Stimulated activated CD4-positive, alpha-beta T cell treated with anti-CD3 and anti-CD28 coated beads, Interleukin-12 subunit alpha, Interleukin-12 subunit beta, amount 100 ng/mL, for 24 hours (primary cell): ENCODE data around the gene NRDE2.

Experiments
- DNase-seq, 2 experiments: peaks; one replicate each; pipeline ENCODE4 v3.0.0-alpha.2; 2020; ENCODE audit warnings: low read depth in 2 of 2

NRDE2 gene

DNA sequence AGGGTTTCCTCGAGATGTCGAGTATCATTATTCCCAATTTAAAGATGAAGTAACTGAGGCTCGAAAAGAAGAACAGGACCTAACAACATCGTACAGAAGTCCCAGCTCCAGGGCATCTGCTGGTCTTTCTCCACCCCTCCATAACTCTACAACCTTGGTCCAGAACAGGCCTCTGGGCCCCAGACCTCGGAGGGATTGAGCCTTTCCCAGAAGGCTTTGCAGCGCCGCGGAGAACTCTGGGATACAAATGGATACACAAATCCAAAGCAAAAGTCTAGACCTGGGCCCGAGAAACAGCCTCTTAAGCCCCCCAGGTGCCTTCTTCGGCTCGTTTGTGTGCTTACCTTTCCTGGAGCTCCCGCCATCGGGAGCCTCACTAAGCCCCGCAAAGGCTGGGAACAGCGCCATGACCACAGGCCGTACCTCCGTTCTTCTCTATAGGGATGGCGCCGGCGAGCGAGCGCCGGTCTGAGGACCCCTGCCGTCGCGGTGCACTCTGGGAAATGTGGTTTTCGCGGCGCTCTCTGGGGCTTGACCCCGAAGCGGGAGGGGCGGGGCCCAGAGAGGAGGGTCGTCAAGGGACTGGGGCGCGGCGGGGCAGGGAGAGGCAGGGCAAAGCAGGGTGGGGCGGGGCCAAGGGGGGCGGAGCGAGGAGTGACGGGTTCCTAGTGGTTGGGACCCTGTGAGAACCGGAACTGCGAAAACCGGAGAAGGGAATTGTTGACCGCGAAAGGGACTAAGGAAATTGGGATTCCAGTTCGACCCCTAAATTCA lies at the start of gene NRDE2:
TSS of gene NRDE2 (minus strand) at position 445 of the 774 bp plus-strand sequence. CDS start at position 408, 37 bp downstream.
- DNase-seq, result peak; percentile 93 to 99

- DNase-seq, result no peak
Measured at GRCh38 chr14:90381011-90381786, 49.5 kb upstream of the NRDE2 start.

GRCh38 chr14:90379106-90379505 lies 47.4 kb upstream of the NRDE2 start:
- DNase-seq, result no peak

GRCh38 chr14:90378249-90378648 lies 46.5 kb upstream of the NRDE2 start:
- no peak for DNase-seq

DNA sequence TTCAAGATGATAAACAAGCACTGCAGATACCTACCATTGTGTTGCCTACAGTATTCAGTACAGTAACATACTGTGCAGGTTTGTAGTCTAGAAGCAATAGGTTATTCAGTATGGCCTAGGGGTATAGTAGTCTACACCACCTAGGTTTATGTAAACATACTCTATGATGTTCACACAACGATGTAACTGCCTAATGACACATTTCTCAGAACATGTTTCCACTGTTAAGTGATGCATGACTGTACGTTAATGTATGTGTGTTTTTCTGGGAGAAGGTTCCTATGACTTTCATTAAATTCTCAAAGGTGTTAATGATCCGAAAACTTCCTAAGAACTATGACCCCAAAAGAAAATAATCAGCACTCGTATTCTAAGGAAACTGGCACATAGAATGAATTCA lies 44.2 kb upstream of the NRDE2 start:
- no peak for DNase-seq

GRCh38 chr14:90374813-90375212 lies 43.1 kb upstream of the NRDE2 start:
- DNase-seq, result no peak

GRCh38 chr14:90373887-90374286 lies 42.1 kb upstream of the NRDE2 start:
- no peak for DNase-seq

GRCh38 chr14:90368946-90369721 lies 37.4 kb upstream of the NRDE2 start:
- DNase-seq, result no peak

GRCh38 chr14:90362558-90362896 lies 30.8 kb upstream of the NRDE2 start:
- DNase-seq, result no peak

- no peak for DNase-seq
Measured at GRCh38 chr14:90361865-90362557, 30.3 kb upstream of the NRDE2 start.

DNA sequence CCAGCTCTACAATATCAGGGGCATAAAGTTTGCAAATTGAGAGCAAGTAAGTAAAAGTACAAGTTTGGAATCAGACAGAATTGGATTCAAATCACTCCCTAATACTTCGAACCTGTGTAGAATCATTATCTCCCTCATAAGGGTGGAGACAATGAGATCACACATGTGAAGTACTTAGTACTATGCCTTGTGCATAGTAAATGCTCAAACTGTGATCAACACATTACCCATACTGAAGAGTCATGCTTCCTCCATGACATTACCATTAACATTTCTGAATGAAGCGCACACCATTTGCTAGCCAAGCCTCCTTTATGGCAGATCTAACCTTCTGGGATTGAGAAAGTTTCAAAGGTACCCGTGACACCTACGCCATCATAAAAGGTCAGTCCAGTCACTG lies 26.6 kb upstream of the NRDE2 start:
- DNase-seq, result no peak

DNA sequence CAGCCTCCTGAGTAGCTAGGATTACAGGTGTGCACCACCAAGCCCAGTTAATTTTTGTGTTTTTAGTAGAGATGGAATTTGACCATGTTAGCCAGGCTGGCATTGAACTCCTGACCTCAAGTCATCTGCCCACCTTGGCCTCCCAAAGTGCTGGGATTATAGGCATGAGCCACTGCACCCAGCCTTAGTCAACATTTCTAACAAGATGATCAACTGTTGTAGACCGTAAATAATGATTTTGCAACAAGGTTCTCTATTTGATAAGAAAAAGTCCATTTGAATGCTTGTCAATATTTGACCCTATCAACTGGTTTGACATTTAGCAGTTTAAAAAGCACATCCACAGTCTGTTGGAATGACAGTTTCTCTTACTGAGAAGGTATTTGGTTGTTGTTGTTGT lies 25.2 kb upstream of the NRDE2 start:
- no peak for DNase-seq

DNA sequence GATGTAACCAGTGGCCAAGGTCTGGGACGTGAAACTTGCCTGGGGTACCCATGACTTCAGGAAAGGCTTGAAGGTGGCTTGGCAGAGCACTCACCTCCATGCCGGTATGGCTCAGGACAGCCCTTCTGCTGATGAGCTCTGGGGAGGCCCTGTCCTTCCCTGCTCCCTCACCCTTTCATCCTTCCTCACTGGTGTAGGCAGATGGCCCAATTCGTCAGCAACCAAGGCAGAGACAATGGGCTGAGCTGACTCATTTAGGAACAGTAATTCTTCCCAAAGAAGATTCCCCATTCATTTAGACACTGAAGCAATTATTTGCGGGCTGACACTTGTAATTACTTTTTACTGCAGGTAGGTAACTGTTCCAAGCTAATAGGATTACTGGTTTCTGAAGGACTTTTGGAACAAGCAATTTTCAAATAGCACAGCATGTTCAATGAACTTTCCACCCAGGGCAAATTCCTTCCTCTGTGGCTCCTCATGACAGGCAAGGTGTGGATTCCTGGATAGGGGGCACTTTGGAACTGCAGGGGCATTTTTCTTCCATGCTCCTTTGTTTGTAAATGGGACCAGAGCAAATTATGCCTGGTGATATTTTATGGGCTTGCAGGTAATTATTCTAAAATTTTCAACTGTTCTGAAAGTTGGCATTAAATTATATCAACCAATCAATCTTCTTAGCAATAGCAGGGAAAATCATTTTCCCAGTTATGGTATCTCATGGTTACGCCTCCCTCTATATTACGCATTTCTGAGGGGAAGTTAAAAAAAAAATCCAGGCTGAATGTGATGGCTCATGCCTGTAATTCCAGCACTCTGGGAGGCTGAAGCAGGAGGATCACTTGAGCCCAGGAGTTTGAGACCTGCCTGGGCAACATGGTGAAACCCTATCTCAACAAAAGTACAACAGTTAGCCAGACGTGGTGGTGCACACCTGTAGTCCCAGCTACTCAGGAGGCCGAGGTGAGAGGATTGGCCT lies 24.1 kb upstream of the NRDE2 start:
- DNase-seq, result no peak

DNA sequence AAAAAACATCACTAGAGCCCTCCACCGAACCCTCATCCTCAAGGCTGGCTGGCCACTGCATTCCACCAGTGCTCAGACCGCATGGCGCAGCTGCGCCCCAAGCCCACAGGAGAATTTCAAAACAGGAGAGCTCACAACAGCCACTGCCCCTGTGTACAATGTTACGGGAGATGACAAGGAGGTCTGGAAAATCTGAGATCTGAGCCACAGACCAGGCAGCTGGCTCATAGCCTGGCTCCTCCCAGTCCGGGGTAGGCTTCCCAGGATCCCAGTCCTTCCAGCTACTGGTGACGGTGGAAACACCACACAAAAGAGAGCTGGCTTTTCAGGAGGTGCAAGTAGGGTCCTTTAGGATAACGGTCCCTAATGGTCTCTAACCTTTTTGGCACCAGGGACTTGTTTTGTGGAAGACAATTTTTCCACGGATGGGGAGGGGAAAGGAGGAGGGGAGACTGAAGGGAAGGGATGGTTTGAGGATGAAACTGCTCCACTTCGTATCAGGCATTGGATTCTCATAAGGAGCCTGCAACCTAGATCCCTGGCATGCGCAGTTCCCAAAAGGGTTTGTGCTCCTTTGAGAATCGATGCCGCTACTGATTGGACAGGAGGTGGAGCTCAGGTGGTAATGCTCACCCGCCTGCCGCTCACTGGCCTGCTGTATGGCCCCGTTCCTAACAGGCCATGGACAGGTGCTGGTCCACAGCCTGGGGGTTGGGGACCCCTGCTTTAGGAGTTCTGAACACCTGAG lies 23.0 kb upstream of the NRDE2 start:
- DNase-seq, result no peak

DNA sequence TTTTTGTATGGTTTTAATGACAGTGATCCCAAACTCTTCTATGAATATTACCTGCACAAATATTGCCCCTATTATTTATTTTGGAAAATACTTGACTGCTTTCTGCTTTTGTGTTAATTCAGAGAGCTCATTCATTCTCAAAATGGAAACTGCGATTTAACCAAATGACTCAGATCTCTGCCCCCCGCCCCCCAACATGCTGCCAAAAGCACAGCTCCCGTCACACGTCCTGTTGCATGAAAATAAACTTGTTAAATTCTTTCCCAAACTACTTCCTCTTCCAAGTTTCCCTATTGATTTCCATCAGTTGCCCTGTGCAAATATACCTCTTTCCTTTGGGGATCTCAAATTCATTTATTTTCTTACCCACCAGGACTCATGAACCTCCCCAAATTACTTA lies 18.0 kb upstream of the NRDE2 start:
- no peak for DNase-seq

GRCh38 chr14:90348270-90348669 lies 16.5 kb upstream of the NRDE2 start:
- DNase-seq, result no peak

GRCh38 chr14:90345239-90345557 lies 13.5 kb upstream of the NRDE2 start:
- no peak for DNase-seq

- no peak for DNase-seq
Measured at GRCh38 chr14:90344331-90345238, 12.8 kb upstream of the NRDE2 start.

- no peak for DNase-seq
Measured at GRCh38 chr14:90342327-90342726, 10.6 kb upstream of the NRDE2 start.
